Keratinocyte (primary cell): ENCODE measurements around the gene NLRP5.

Experiments used
- CTCF ChIP-seq, 3 experiments: IDR thresholded peaks in 1 of 3; conservative IDR thresholded peaks in 1 of 3; optimal IDR thresholded peaks in 1 of 3; 2 replicates in 2 of 3; 3 replicates in 1 of 3; pipeline versions ENCODE3 to v1.5.1; 2011; ENCODE audit warnings: low read length in 3 of 3, mild to moderate bottlenecking in 3 of 3, moderate library complexity in 2 of 3, control low read depth in 1 of 3, inconsistent platforms in 1 of 3; ENCODE audit not compliant: insufficient read depth in 2 of 3; ENCODE audit errors: extremely low read depth in 1 of 3
- EZH2 ChIP-seq: IDR thresholded peaks from one replicate; pipeline ENCODE4 v1.6.1; 2012; ENCODE audit warnings: inconsistent platforms, mild to moderate bottlenecking, low read length, moderate library complexity

GRCh38 chr19:56094449-56094848, 107.9 kb downstream of the NLRP5 start:
- no peak for TF ChIP-seq CTCF (optimal IDR thresholded peaks at IDR 0.05 in 1 of 3, IDR thresholded peaks at IDR 0.05 in 1 of 3, conservative IDR thresholded peaks at IDR 0.05 in 1 of 3; ENCODE audit: extremely low read depth in 1 of 3, insufficient read depth in 2 of 3, low read length in 3 of 3)
- no peak for TF ChIP-seq EZH2
